ENCODE data around the gene EBPL. TPM values are rescaled to one million over a fixed set of nuclear protein-coding genes. Genes with fewer than 3 reads are reported as not detected.

Gene EBPL
- total RNA-seq, 1 experiment from 2014 or later, result 105 TPM

DNA sequence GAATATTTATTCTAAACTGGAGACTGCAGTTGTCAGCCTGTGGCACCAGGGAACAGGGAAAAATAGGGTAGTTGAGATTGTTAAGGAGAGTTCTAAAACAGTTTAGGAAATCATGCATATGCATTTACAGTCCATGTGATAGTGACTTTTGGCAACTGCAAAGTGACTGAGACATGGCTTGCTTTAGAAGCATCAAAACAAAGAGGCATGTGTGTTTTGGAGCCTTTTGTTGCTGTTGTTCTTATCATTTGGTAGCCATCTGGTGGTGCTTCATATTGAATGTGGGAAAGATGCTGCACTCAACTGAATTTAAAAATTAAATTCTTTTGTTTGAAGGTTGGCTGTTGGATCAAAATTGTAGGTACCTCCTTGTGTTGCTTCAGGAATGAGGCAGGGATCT, 10.2 kb upstream of the EBPL start:
- Histone ChIP-seq H3K27me3 (replicated peaks; ENCODE audit: control insufficient read depth, insufficient read depth, low read length) (no peaks in the 10 kb centered on the region), H3K36me3 (ENCODE audit: control insufficient read depth, insufficient read depth, low read length) (peaks cover 6% of the 10 kb centered on the region; the same call in 1 of the 2 replicates), H3K4me1 (no peaks in the 10 kb centered on the region), H3K9me3 (no peaks in the 10 kb centered on the region), H3K4me3 (ENCODE audit: low read depth, low read length) (no peak overlapping the region)
- CTCF ChIA-PET, result no interaction called here
- no peak overlapping the region for H3K4me3 Mint-ChIP-seq (ENCODE audit: unreplicated experiment)
- no TSS peak for BruUV-seq (replicated peaks)
- H3K4me1 Mint-ChIP-seq (ENCODE audit: low read depth, unreplicated experiment), result no peaks in the 10 kb centered on the region
- POLR2A ChIA-PET, result no interaction called here
- intact Hi-C loops (cut with micrococcal nuclease; ENCODE audit: unreplicated experiment), result no loop called here
- TF ChIP-seq, protein P1, sequence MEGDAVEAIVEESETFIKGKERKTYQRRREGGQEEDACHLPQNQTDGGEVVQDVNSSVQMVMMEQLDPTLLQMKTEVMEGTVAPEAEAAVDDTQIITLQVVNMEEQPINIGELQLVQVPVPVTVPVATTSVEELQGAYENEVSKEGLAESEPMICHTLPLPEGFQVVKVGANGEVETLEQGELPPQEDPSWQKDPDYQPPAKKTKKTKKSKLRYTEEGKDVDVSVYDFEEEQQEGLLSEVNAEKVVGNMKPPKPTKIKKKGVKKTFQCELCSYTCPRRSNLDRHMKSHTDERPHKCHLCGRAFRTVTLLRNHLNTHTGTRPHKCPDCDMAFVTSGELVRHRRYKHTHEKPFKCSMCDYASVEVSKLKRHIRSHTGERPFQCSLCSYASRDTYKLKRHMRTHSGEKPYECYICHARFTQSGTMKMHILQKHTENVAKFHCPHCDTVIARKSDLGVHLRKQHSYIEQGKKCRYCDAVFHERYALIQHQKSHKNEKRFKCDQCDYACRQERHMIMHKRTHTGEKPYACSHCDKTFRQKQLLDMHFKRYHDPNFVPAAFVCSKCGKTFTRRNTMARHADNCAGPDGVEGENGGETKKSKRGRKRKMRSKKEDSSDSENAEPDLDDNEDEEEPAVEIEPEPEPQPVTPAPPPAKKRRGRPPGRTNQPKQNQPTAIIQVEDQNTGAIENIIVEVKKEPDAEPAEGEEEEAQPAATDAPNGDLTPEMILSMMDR (IDR thresholded peaks at IDR 0.05; ENCODE audit: insufficient read depth in 1 of 2, low read depth in 1 of 2, low read length in 1 of 2, severe bottlenecking in 1 of 2, unreplicated experiment in 1 of 2), result no peak
- DNase-seq, result no peak
- no peaks in the 10 kb centered on the region for H3K27me3 Mint-ChIP-seq (ENCODE audit: insufficient read depth, unreplicated experiment)
- H3K9me3 Mint-ChIP-seq (ENCODE audit: unreplicated experiment), result no peaks in the 10 kb centered on the region
- no peak overlapping the region for H3K27ac Mint-ChIP-seq (ENCODE audit: unreplicated experiment)
- peaks cover 70% of the 10 kb centered on the region for H3K36me3 Mint-ChIP-seq (ENCODE audit: insufficient read depth, unreplicated experiment)

GRCh38 chr13:49697468-49697867, 6.2 kb upstream of the EBPL start:
- no peak overlapping the region for H3K4me3 ChIP-seq (ENCODE audit: low read depth, low read length)
- Mint-ChIP-seq H3K27me3 (ENCODE audit: insufficient read depth, unreplicated experiment) (no peaks in the 10 kb centered on the region), H3K9me3 (ENCODE audit: unreplicated experiment) (no peaks in the 10 kb centered on the region), H3K27ac (ENCODE audit: unreplicated experiment) (no peak overlapping the region), H3K4me1 (ENCODE audit: low read depth, unreplicated experiment) (peaks cover 14% of the 10 kb centered on the region), H3K36me3 (ENCODE audit: insufficient read depth, unreplicated experiment) (peaks cover 66% of the 10 kb centered on the region), H3K4me3 (ENCODE audit: unreplicated experiment) (no peak overlapping the region)
- TF ChIP-seq, protein P1 (IDR thresholded peaks at IDR 0.05; ENCODE audit: insufficient read depth in 1 of 2, low read depth in 1 of 2, low read length in 1 of 2, severe bottlenecking in 1 of 2, unreplicated experiment in 1 of 2), result no peak
- no peaks in the 10 kb centered on the region for H3K4me1 ChIP-seq
- ChIA-PET CTCF (no interaction called here), POLR2A (interaction anchor here (0.5 kb wide), 1 partner anchor 9 kb away, joined by 7 read pairs; no protein-coding TSS in a partner anchor)
- no peak for DNase-seq
- H3K36me3 ChIP-seq (ENCODE audit: control insufficient read depth, insufficient read depth, low read length), result peaks cover 6% of the 10 kb centered on the region; the same call in 1 of the 2 replicates
- H3K27me3 ChIP-seq (replicated peaks; ENCODE audit: control insufficient read depth, insufficient read depth, low read length), result no peaks in the 10 kb centered on the region
- no TSS peak for BruUV-seq (replicated peaks)
- intact Hi-C loops (cut with micrococcal nuclease; ENCODE audit: unreplicated experiment), result no loop called here
- no peaks in the 10 kb centered on the region for H3K9me3 ChIP-seq

DNA sequence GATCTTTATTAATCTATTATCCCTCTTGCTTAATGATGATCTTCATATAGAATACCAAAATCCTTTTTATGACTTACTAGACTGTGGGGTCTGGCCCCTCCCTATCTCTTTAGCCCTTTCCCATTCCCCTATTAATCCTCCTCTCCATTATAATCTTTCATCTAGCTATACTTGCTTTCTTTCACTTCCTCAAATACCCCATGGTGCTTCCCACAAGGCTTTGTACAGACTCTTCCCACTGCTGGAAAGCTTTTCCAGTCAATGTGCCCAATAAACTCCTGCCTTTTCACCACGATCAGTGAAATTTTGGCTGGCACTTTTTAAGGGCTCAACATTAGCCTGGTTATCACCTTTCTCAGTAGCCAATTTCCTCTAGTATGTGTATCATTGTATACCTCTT, 3.2 kb upstream of the EBPL start:
- ChIA-PET POLR2A (no interaction called here), CTCF (interaction anchor here (1.0 kb wide), 1 partner anchor 99 kb away, joined by 5 read pairs; no protein-coding TSS in a partner anchor)
- intact Hi-C loops (cut with micrococcal nuclease; ENCODE audit: unreplicated experiment), result no loop called here
- Histone ChIP-seq H3K9me3 (no peaks in the 10 kb centered on the region), H3K4me3 (ENCODE audit: low read depth, low read length) (no peak overlapping the region), H3K27me3 (replicated peaks; ENCODE audit: control insufficient read depth, insufficient read depth, low read length) (no peaks in the 10 kb centered on the region), H3K36me3 (ENCODE audit: control insufficient read depth, insufficient read depth, low read length) (0 out of 2 replicates have a peak, but pooled peaks cover 2% of the 10 kb centered on the region), H3K4me1 (peaks cover 7% of the 10 kb centered on the region; the same call in 1 of the 2 replicates)
- Mint-ChIP-seq H3K27me3 (ENCODE audit: insufficient read depth, unreplicated experiment) (no peaks in the 10 kb centered on the region), H3K36me3 (ENCODE audit: insufficient read depth, unreplicated experiment) (peaks cover 63% of the 10 kb centered on the region), H3K9me3 (ENCODE audit: unreplicated experiment) (no peaks in the 10 kb centered on the region), H3K4me1 (ENCODE audit: low read depth, unreplicated experiment) (peaks cover 14% of the 10 kb centered on the region), H3K27ac (ENCODE audit: unreplicated experiment) (peak overlapping the region; percentile 3), H3K4me3 (ENCODE audit: unreplicated experiment) (no peak overlapping the region)
- TF ChIP-seq, protein P1 (IDR thresholded peaks at IDR 0.05; ENCODE audit: insufficient read depth in 1 of 2, low read depth in 1 of 2, low read length in 1 of 2, severe bottlenecking in 1 of 2, unreplicated experiment in 1 of 2), result no peak
- BruUV-seq (replicated peaks), result no TSS peak
- DNase-seq, result no peak

Data from Caco-2 (cell line).